ENCODE data around the gene SIMC1.

DNA sequence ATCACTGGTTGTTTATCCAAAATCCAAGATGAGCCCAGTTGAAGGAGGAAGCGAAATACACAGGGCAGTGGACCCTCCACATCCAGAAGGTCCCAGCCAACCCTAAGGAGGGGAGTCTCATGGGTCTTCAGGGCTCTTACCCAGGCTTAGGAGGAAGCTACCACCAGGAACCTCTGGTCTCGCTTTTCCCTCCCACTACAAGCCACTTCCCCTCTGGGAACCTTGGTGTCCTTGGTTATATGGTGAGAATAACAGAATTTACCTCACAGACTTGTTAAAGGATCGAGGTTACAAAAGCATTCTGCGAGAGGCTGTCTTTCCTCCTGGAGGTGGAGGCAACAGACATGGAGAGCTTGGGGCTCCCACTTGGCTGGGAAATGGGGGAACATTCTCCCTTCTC lies 153.8 kb downstream of the SIMC1 start:
- TF ChIP-seq YY1 (IDR thresholded peaks at IDR 0.05; ENCODE audit: insufficient read depth, insufficient read length) (no peak), ZNF274 (IDR thresholded peaks at IDR 0.05; ENCODE audit: low read depth, low read length) (no peak)

Data from NT2/D1 (cell line).